Neuron (in vitro differentiated cells): Measurements from ENCODE around the gene KHSRP.

ENCODE experiments used
- H2AFZ ChIP-seq: one replicate; pipeline ENCODE4 v1.6.1; 2013; ENCODE audit warnings: low read depth, mild to moderate bottlenecking, inconsistent platforms, low read length, moderate library complexity
- H3K27me3 ChIP-seq: one replicate; pipeline ENCODE4 v1.6.1; 2013; ENCODE audit warnings: low read length; ENCODE audit not compliant: insufficient read depth
- H3K36me3 ChIP-seq: one replicate; pipeline ENCODE4 v1.6.1; 2013; ENCODE audit warnings: low read length; ENCODE audit not compliant: insufficient read depth
- H3K4me1 ChIP-seq: one replicate; pipeline ENCODE4 v1.6.1; 2013; ENCODE audit warnings: low read length; ENCODE audit not compliant: insufficient read depth
- H3K4me3 ChIP-seq: 2 replicates; pipeline ENCODE4 v1.5.1; 2013; ENCODE audit warnings: mild to moderate bottlenecking, low read length, moderate library complexity
- H3K9me3 ChIP-seq: one replicate; pipeline ENCODE4 v1.6.1; 2013; ENCODE audit warnings: low read length

KHSRP gene

DNA sequence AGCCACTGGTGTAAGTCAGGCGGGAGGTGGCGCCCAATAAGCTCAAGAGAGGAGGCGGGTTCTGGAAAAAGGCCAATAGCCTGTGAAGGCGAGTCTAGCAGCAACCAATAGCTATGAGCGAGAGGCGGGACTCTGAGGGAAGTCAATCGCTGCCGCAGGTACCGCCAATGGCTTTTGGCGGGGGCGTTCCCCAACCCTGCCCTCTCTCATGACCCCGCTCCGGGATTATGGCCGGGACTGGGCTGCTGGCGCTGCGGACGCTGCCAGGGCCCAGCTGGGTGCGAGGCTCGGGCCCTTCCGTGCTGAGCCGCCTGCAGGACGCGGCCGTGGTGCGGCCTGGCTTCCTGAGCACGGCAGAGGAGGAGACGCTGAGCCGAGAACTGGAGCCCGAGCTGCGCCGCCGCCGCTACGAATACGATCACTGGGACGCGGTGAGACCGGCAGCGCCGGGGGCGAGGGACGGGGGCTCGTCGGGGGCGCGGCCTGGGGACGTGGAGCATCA lies 52.0 kb downstream of the KHSRP start, which contains the start of gene ALKBH7:
ALKBH7 (plus strand) TSS at position 201 of the 502 bp plus-strand sequence; CDS start at position 228, 27 bp downstream.
- H2AFZ ChIP-seq: no peak within 1 kb of the TSS
- peak within 1 kb of the TSS; percentile 77 for H3K4me3 ChIP-seq
- H3K27me3 ChIP-seq: no peaks in the 10 kb centered on the region
- peaks cover 27% of the 10 kb centered on the region for H3K36me3 ChIP-seq
- peaks cover 7% of the 10 kb centered on the region for H3K4me1 ChIP-seq
- no peaks in the 10 kb centered on the region for H3K9me3 ChIP-seq

GRCh38 chr19:6364353-6364752 lies 60.3 kb downstream of the KHSRP start:
- Histone ChIP-seq H3K9me3 (no peaks in the 10 kb centered on the region), H3K4me3 (no peak overlapping the region), H3K36me3 (peaks cover 41% of the 10 kb centered on the region)

More at GRCh38 chr19:6364353-6364752, 60.3 kb downstream of the KHSRP start:
- Histone ChIP-seq H2AFZ (no peak overlapping the region), H3K27me3 (no peaks in the 10 kb centered on the region), H3K4me1 (peaks cover 4% of the 10 kb centered on the region)
